Activated CD4-positive, alpha-beta T cell treated with anti-CD3 and anti-CD28 coated beads for 24 hours (primary cell): Measurements from ENCODE around the gene THRA.

Source experiments
- DNase-seq, 2 donors: peaks; one replicate each; pipeline ENCODE4 v3.0.0-alpha.2; 2020; ENCODE audit warnings: low read depth in 2 of 2

Gene THRA

DNA sequence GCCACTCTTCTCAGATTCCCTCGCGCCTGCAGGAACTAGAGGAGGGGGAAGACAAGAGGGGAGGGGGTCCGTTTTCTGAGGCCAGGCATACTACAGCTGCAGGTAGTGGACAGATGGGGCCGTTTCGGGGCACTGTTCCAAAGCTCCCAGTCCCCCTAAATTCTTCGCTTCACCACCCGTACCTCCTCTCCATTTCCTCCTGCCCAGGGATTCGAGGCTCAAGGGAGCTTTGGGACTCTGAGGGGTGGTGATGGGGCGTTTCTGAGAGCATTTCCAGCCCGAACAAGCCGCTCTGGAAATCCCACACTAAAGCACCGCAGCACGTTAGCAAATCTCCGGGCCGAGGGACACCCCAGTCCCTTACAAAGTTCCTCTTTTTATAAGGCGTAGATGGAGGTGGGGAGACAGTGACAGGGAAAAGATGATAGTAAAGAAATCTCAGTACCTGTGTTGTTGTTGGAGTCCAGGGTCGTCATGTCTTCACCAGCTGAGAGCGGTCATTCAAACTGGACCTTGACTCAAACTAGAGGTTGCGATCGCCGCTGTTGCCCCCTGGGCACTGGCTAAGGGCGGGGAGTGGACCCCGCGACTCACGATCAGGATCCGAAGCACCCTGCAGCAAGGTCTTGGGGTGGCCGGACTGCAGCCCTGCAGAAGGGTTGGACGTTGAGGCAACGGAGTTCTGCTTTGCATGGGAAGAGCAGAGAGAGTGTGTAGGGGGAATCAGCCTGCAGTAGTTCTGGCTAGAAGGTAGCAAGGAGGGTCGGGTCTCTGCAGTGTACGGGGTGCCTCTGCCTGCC lies 37.1 kb downstream of the THRA start:
- no peak for DNase-seq

DNA sequence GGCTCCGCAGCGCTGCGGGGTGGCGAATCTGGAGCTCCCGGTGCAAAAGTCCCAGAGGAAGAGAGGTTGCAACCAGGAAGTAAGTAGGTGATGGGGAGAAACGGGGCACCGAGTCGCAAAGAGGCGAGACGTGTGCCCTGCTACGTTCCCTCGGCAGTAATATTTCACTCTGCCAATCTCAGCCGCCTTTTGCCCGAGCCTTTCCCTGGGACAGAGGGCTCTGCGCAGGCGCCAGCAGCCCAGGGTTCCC lies 37.6 kb downstream of the THRA start, which contains the start of gene NR1D1:
Gene NR1D1 (minus strand): TSS at position 171 of the 250 bp plus-strand sequence. CDS start 495 bp downstream, outside the sequence.
- no peak for DNase-seq

DNA sequence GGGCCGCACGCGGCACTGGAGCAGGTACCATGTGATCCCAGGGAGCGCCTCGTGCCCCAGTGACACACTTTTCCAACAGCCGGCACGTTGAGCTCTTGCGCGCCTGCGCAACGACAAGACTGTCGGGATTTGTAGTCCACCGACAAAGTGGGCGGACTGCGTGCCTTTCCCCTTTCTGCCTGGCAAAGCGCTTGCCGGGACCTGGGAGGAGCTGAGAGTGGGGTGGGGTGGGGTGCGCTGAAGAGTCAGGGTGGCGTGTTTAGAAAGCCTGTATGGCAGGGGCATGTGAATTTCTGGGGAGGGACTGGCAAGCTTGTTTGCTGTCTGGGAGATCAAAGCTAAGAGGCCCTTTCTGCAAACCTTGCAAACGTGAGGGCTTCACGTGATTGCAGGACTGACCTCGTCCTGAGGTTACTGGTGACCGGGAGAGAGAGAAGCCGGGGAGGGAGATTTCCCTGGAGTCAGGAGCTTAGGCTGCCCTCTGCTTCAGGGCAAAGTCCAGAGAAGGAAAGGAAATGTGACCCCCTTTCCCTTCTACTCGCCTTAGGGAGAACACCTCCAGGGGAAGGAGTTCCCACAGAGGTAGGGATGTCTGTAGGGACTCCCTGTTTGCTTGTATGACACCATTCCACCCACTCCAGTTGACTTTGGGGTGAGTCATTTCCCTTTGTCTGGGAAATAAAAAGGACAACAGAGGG lies 38.1 kb downstream of the THRA start:
- peak; percentile 80 to 85 for DNase-seq

DNA sequence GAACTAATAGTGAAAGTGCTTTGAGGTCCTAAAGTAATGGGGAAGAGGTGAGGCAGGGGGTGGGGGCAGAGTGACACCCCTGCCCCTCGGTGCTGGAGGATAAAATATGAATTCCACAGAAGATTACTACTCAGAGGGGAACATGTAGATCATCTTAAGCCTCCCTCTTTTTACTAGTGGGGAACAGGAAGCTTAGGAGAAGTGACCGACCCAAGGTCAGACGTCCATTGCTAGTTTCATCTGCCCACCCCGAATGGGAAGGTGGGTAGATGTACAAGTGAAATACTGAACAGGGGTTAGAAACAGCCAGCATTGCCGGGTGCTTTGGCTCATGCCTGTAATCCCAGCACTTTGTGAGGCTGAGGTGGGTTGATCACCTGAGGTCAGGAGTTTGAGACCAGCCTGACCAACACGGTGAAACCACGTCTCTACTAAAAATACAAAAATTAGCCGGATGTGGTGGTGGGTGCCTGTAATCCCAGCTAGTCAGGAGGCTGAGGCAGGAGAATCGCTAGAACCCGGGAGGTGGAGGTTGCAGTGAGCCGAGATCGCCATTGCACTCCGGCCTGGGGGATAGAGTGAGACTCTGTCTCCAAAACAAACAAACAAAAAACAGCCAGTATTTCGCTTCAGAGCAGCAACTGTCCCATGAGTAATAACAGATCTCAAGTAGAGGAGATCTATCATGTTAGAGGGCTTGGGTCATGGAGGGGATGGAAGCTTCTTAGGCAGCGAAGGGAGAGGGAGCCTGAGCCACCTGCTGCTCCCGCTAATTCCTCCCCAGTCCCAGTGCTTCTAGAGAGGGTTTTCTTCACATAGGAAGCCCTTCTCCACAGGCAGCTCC lies 38.8 kb downstream of the THRA start:
- no peak for DNase-seq

DNA sequence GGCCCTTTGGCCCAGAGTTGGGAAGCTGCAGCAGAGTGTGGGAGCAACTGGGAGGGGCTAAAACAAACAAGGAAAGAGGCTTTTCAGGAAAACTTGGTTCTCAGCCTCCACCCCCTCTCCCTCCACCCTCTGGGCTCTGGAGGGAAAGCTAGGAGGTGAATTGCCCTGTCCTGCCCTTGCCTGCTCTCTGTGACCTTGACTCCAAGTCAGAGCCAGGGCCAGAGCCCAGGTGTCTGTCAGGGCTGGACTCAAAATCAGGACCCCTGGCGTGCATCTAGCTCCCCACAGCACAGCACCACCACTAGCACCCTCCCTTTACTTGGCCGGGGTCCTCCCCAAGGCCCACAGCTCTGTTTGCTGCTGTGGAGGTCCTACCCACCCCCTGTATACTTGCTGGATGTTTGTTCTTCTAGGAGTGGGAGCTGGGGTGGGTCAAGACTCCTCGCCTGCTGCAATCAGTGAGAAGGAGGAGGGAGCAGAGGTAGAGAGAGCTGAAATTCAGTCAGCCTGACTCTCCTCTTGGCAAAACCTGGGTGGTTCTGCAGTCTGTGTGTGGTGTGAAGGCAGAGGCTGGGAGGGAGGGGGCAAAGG lies 40.4 kb downstream of the THRA start:
- DNase-seq = no peak

DNA sequence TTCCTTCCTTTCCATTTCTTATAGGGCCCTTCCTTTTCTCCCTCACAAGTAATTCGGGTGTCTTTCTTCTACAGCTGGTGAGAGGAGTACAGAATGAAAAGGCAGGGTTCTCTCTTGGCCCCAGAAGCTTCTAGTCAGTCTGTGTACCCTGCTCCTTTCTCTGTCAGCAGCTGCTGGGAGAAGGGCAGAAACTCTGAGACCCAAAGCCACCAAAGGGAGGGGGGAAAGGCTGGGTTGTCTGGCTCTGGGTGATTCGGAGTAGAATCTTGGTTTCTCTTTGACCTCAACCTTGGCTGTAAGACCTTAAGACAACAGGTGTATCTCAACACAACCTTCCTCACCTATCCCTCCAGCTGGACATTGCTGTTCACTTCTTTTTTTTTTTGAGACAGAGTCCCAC lies 40.9 kb downstream of the THRA start:
- DNase-seq = no peak

DNA sequence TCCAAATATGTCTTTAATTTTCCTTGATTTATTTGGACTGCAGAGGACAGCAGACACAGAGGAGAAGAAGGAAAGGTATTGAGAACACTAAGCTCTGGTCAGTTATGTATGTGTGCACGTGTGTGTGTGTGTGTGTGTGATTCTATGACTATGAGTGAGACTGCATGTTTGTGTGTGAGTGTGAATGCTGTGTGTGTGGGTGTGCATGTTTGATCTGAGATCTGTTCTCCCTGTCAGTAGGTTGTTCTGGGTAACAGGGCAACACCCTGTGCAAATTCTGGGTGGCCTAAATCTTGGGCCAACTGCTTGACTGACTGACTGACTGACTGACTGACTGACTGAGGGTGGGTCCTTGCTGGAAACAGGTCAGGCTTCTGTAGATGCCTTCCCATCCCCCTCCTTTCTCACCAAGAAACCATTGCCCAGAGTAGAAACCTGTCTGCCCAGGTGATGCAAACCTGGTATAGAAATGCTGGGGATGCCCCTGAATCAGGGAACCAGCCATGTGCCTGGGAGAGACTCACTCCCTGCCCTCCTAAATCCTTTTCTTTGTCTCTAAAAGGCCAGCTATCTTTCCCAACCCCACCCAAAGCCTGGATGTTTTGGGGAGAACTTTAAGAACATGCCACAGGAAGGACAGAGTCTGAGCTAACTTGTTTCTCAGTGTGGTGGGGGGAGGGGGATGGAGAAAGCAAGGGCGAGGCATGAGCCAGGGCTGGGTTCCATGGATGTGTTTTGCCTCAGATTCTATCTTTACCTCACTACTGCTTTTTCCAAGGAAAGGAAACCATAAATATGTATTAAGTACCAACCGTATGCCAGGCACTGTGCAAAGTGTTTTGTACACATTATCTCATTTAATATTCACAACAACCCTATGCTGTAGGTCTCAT lies 42.1 kb downstream of the THRA start:
- DNase-seq = no peak

DNA sequence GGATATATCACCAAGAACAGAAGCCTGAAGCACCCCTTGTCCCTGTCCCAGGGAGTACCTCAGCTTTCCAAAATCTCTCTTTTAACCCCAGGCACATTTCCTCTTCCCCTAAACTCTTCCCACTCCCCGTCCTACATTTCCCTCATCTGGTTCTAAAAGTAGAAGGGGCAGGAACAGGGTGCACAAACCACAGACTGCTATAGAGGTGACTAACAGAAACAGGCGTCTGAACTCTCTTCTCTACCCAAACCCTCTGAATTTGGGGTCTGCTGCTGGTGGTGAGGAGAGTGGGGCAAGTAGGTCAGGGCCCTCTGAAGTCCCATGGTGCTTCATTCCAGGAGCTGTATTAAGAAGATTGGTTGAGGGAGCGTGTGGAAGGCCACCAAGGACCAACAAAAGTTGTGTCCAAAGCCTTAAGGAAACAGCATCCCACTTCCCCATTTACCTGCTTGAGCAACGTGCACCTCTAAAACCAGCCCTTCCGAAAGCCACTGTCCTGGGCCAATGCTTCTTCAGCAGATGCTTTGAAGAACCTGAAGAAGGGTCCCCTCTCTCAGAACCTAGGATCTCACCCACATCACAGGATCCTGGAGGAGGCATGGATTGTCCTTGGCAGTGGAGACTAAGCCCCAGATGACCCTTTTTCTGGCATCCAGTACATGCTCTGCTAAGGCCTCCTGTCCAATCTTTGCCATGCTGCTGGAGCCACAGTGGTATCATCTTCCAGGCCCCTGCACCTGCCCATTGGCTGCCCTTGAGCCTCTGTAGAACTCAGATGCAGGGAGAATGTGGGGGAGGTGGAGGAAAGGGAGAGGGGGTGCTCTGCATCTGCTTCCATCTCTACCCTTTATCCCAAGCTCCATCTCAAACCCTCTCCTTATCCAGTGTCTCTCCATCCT lies 43.3 kb downstream of the THRA start:
- DNase-seq = no peak

DNA sequence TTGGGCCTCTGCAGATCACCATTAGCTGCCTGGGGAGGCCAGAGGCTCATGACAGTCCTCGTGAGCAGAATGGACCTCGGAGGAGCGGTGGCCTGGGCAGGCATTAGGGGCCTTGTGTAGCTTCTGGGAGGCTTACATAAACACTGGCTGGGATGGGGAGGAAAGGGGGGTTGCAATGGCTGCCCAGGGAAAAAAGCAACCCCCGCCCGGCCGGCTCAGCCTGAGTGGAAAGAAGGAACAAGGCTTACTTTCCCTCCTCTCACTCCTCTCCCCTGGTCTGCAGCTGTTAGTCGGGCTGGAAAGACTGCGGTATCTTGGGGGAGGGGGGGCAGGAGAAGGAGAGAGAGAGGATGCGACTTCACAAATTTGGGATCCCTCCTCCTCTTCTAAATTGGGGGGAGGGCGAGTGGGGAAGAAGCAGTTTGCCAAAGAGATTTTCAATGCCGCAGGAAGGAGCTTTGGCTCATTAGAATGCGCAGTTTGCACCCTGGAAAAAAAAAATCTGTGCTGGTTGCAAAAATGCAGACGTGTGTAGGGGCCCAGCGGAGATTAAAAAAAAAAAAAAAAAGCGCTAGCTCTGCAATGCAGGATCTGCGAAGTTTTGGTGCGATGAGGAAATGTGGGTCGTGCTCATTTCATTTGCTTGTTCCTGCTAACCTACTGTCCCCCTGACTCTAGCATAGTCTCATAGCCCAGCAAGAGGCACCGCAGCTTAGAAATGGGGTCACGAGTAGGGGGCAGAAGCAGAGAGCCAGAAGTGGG lies 44.2 kb downstream of the THRA start:
- DNase-seq = no peak

DNA sequence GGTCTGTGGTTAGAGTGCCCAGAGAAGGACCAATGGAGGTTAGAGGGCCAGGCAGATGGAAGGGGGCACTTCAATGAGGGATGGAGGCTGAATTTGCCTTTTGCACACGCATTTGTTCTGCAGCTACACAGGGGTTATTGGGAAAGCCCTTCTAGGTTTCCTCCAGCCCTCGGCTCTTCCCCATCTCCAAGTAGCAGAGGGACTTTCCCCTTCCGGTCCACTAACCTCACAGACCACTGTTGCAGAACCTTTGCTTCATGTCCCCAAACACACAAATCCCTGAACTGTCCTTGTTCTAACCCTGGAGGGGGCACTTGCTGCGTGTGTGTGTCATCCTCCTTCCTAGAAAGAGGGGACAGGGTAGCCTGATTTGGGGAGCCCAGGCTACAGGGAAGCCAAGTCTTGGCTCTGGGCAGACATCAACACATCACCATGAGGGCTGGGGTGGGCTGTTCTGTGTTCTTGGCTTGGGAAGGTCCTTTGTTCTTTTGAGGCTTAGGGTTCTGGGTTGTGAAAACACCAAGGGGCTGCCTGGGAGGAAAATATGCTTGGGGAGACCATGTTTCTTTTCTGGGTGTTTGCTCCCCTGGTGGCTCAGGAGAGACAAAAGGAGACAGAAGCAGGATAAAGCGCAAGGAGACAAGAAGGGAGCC lies 44.9 kb downstream of the THRA start:
- DNase-seq = no peak

DNA sequence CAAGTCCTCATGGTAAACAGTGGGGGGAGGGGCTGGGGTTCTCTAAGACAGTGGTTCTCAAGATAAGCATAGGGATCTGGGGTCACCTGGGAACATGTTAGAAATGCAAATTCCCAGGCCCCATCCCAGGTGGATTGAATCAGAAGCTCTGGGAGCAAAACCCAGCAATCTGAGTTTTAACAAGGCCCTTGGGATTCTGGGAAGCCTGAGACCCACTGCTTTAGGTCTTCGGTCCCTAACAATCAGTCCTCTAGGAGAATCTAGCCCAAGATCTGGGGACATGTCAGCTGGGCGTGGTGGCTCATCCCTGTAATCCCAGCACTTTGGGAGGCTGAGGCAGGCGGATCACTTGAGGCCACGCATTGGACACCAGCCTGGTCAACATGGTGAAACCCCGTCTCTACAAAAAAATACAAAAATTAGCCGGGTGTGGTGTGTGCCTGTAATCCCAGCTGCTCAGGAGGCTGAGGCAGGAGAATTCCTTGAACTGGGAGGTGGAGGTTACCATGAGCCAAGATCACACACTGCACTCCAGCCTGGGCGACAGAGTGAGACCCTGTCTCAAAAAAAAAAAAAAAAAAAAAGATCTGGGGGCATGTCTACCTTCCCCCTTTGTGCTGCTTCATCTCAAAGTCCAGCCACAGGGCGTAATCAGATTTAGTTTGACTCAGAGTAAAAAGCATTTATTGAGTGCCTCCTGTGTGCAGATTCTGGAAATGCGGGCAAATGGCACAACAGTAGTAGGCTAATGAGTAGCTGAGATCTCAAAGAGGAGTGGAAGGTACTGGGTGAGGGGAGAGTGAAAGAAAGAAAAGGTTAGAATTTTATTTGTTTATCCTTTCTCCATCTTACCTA lies 46.4 kb downstream of the THRA start:
- DNase-seq = no peak

DNA sequence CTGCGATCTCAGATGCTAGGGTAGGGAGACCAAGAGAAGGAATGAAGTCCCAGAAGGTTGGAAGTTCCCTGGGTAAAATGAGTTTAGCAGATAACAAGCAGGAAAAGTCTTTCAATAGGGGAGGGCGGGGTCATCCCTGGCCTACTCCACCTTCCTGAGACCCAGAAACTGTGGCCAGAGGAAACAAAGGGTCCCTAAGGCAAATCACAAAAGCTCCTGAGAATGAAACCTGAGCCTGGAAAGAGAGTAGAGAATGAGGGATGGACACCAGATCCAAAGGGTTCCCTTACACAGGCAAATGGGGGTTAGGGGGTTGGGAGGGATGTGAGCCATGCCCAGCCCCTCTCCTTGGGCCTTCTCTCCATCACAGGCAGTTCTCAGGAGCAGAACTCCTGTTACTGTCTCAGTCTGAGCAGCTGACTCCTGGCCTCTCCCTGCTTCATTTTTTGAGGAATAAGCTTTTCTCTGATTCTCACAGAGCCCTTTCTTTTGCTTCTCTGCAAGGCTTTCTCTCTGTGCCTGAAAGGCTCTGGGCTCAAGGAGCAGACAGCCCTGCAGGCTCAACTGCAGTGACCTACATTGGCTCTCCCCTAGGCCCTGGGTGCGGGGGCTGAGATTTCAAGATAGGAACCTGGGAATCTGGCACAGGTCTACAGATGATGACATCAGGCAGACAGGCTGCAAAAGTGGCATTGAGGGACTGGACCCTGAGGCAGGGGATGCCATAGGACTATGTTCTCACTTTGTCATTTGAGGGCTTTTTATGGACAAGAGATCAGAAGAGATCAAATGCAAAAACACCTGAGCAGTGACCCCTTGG lies 47.5 kb downstream of the THRA start:
- DNase-seq = no peak

DNA sequence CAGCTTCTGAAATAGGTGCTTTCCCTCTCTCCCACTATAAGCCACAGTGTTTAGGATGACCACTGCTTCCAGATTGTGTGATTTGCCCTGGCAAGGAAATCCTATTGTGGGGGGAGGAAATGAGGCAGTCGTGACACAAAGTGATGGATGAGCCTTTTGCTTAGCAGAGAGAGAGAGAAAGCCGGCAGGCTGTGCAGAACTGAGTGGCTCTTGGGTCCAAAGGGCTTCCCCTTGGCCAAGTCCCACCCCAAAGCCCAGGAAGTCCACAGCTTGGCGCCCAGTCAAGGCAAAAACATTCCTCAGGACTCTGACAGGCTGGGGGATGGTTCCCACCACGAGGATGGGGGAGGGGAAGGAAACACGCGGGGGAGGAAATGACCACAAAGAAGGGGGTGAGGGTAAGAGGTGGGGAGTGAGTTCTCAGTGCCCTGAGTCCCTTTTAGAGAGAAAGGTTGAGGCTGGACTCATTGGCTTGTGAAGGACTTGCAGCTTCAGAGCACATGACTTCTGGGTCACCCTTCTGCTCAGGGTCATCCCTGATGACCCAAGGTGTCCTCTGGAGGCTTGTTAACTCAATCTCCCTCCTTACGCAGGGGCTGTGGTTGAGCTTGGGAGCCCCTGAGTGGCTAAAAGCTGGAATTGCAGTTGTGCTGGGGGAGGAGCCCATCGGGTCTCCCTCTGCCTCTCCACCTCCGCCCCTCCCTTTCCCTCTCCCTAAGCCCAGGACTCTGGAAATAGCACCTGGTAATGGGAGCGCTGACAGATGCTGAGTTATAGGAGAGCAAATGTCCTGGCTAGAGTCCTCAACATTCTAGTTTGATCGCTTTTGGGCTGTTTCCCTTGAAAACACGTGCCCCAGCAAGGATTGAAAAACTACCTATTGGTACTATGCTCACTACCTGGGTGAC lies 48.7 kb downstream of the THRA start:
- peak in 1 of 2 donors; percentile 51 for DNase-seq

DNA sequence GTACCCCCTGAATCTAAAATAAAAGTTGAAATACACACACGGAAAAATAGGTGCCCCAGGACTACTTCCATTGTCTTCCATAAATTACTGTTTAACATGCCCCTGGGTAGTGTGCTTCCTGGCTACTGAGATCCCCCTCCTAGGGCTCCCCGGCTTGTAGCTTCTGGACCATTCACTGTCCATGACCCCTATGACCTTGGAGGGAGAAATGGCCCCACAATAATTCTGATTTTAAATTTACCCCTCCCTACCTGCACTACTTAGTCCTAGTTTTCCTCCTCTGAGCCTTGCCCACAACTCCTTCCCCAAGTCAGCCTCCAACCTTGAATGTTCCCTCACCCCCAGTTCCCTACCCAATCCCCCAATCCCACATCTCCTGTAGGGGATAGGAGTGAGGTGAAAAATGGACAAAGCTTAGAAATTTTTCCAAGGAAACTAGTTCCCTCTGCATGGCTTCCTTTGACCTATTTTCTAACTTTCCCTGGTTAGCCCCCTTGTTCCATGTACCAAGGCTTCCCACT lies 49.5 kb downstream of the THRA start:
- no peak for DNase-seq

DNA sequence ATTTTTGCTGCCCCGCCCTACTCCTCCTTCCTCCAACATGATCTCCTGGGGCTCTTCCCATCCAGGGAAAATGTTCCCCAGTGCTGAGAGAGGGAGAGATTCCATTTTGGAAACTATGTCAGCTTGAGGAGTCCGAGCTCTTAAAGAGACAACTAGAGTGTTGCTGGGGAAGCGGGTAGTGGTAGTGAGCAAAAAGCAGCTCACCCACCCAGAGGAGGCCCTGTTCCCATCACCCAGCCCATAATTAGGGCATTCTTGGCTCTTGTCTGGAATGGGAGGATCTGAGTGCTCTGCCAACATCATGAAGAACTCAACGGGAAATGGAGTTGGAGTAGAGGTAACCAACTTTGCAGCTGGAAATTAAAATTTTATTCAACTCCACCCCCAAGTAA lies 49.9 kb downstream of the THRA start:
- DNase-seq = no peak
